A549 (cell line): ENCODE results near the gene TUBGCP6.

Source experiments
- CEBPB ChIP-seq, 2 experiments: fragments of >200 bp in 1 of 2; sonication (Bioruptor Twin) in 1 of 2; formaldehyde crosslinking in 1 of 2; IDR thresholded peaks; 2 replicates each; pipeline ENCODE4 v1.6.1; 2012 to 2016
- CHD4 ChIP-seq: fragments of 200-600 bp; sonication (generic); IDR thresholded peaks from 2 replicates; pipeline ENCODE4 v1.6.1; 2016; ENCODE audit warnings: antibody characterized with exemption, mild to moderate bottlenecking, borderline replicate concordance
- CTCF ChIP-seq: fragments of >200 bp; sonication (Bioruptor Twin); formaldehyde crosslinking; IDR thresholded peaks from 3 replicates; pipeline ENCODE4 v1.5.1; 2016
- ELK1 ChIP-seq: fragments of 150-350 bp; IDR thresholded peaks from 2 replicates; pipeline ENCODE4 v1.6.1; 2014; ENCODE audit warnings: low read depth, mild to moderate bottlenecking, low read length
- HDAC2 ChIP-seq: fragments of 200-600 bp; sonication (generic); IDR thresholded peaks from 2 replicates; pipeline ENCODE4 v1.6.1; 2016
- KDM1A ChIP-seq: fragments of 200-600 bp; sonication (generic); IDR thresholded peaks from 2 replicates; pipeline ENCODE4 v1.6.1; 2016; ENCODE audit warnings: low read depth, mild to moderate bottlenecking
- MYC ChIP-seq: IDR thresholded peaks from 2 replicates; pipeline ENCODE4 v1.6.1; 2012; ENCODE audit warnings: mild to moderate bottlenecking, inconsistent platforms, low read length, improper control_type of control experiment, borderline replicate concordance
- NFE2L2 ChIP-seq: fragments of 150-350 bp; conservative IDR thresholded peaks from 2 replicates; pipeline ENCODE4 v1.6.1; 2014; ENCODE audit warnings: low read length
- RAD21 ChIP-seq, 2 experiments: fragments of >200 bp in 1 of 2; sonication (Bioruptor Twin) in 1 of 2; formaldehyde crosslinking in 1 of 2; IDR thresholded peaks in 1 of 2; conservative IDR thresholded peaks in 1 of 2; 2 replicates in 1 of 2; 3 replicates in 1 of 2; pipeline ENCODE4 v1.6.1; 2012 to 2018; ENCODE audit warnings: inconsistent platforms in 1 of 2
- RARB ChIP-seq: fragments of 250-450 bp; sonication (Bioruptor Pico); IDR thresholded peaks from 2 replicates; pipeline ENCODE4 v1.8.0; 2021; ENCODE audit warnings: mild to moderate bottlenecking, moderate library complexity
- SREBF2 ChIP-seq: fragments of 450-650 bp; IDR thresholded peaks from 2 replicates; pipeline ENCODE4 v1.6.1; 2014; ENCODE audit warnings: mild to moderate bottlenecking, moderate library complexity
- USF2 ChIP-seq: fragments of 450-650 bp; IDR thresholded peaks from 2 replicates; pipeline ENCODE4 v1.6.1; 2014; ENCODE audit warnings: antibody characterized with exemption
- ZNF302 ChIP-seq: fragments of 250-450 bp; sonication (Bioruptor Pico); IDR thresholded peaks from 2 replicates; pipeline ENCODE4 v1.9.0; 2021; ENCODE audit warnings: inconsistent platforms, mild to moderate bottlenecking, moderate library complexity

GRCh38 chr22:50197856-50198623, 46.8 kb downstream of the TUBGCP6 start:
- no peak for TF ChIP-seq RAD21 (conservative IDR thresholded peaks at IDR 0.05 in 1 of 2, IDR thresholded peaks at IDR 0.05 in 1 of 2)
- no peak for TF ChIP-seq HDAC2
- no peak for TF ChIP-seq CTCF
- TF ChIP-seq CHD4, result no peak
- TF ChIP-seq USF2, result no peak
- TF ChIP-seq RARB, result no peak
- TF ChIP-seq ZNF302, result no peak
- no peak for TF ChIP-seq SREBF2
- no peak for TF ChIP-seq CEBPB (IDR thresholded peaks at IDR 0.05)
- TF ChIP-seq NFE2L2, result no peak
- no peak for TF ChIP-seq ELK1
- TF ChIP-seq MYC, result no peak
- no peak for TF ChIP-seq KDM1A
